HCT116 (cell line): ENCODE results near the gene WWTR1. TPM values are rescaled to one million over a fixed set of nuclear protein-coding genes. Genes with fewer than 3 reads are reported as not detected.

Experiments used
- ATAC-seq: fragments of 200-7000 bp; cut with Tn5 transposase; 2 replicates; pipeline ENCODE4 v1.9.1; 2020; ENCODE audit warnings: mild to moderate bottlenecking, moderate library complexity
- BruUV-seq: library from RNA; stranded (reverse); fragments of 400-500 nt; replicated peaks from 2 replicates; lab custom pipeline; 2021; lab: Mats Ljungman, UMichigan
- CTCF ChIA-PET: fragments of 300-600 bp; sonication (Branson Sonifier 250); formaldehyde crosslinking; loops from one replicate; lab custom pipeline; 2021; ENCODE audit warnings: antibody characterized with exemption; lab: Charles Lee
- POLR2A ChIA-PET: fragments of 300-600, 350-600 bp; sonication (Branson Sonifier 250); formaldehyde crosslinking; loops from one replicate; lab custom pipeline; 2021; ENCODE audit warnings: antibody characterized with exemption; lab: Charles Lee
- RAD21 ChIA-PET, 2 experiments: fragments of 300-600 bp; sonication (Branson Sonifier 250); formaldehyde crosslinking; loops; one replicate each; lab custom pipeline; 2023; ENCODE audit warnings: low total read pairs in 2 of 2; ENCODE audit not compliant: uncharacterized antibody in 2 of 2, unreplicated experiment in 2 of 2, low non-redundant PET in 1 of 2; lab: Charles Lee
- DNase-seq: peaks from one replicate; pipeline ENCODE4 v3.0.0-alpha.2; 2010; ENCODE audit warnings: low read depth, low spot score
- H2AFZ ChIP-seq: fragments of 200-600 bp; shearing (Covaris generic), sonication (generic); 2 replicates; pipeline ENCODE4 v1.6.1; 2017; ENCODE audit warnings: low read depth, mixed run types, mixed read lengths, antibody characterized with exemption, low read length; ENCODE audit not compliant: poor library complexity, severe bottlenecking
- H3K27ac ChIP-seq: 2 replicates; pipeline ENCODE4 v1.5.1; 2012; ENCODE audit warnings: low read depth, low read length
- H3K27me3 ChIP-seq: fragments of 200-600 bp; sonication (generic); 2 replicates; pipeline ENCODE4 v1.6.1; 2016; ENCODE audit warnings: mixed run types, low read length, mixed read lengths; ENCODE audit not compliant: insufficient read depth
- H3K36me3 ChIP-seq, 2 experiments: fragments of 200-500 bp in 1 of 2; fragments of 200-600 bp in 1 of 2; sonication (Bioruptor generic) in 1 of 2; sonication (generic) in 1 of 2; 2 replicates each; pipeline versions ENCODE4 v1.5.1 to v1.6.1; 2014 to 2016; ENCODE audit warnings: low read length in 2 of 2, inconsistent platforms in 1 of 2, mixed read lengths in 1 of 2, mixed run types in 1 of 2; ENCODE audit not compliant: insufficient read depth in 2 of 2, control insufficient read depth in 1 of 2
- H3K4me1 ChIP-seq, 2 experiments: fragments of 200-600 bp in 1 of 2; sonication (generic) in 1 of 2; 2 replicates each; pipeline versions ENCODE4 v1.5.1 to v1.6.1; 2012 to 2017; ENCODE audit warnings: low read length in 2 of 2, inconsistent platforms in 1 of 2, mild to moderate bottlenecking in 1 of 2, mixed read lengths in 1 of 2, mixed run types in 1 of 2, moderate library complexity in 1 of 2; ENCODE audit not compliant: insufficient read depth in 2 of 2, control insufficient read depth in 1 of 2
- H3K4me2 ChIP-seq: fragments of 200-600 bp; sonication (generic); 2 replicates; pipeline ENCODE4 v1.6.1; 2017; ENCODE audit warnings: mixed run types, low read length, mixed read lengths
- H3K4me3 ChIP-seq, 2 experiments: fragments of 200-600 bp in 1 of 2; sonication (generic) in 1 of 2; replicated peaks in 1 of 2; 2 replicates each; pipeline ENCODE4 v1.5.1; 2011 to 2016; ENCODE audit warnings: low read length in 2 of 2, control low read depth in 1 of 2, low read depth in 1 of 2, mild to moderate bottlenecking in 1 of 2, mixed read lengths in 1 of 2, mixed run types in 1 of 2
- H3K79me2 ChIP-seq: fragments of 200-600 bp; sonication (generic); 2 replicates; pipeline ENCODE4 v1.6.1; 2017; ENCODE audit warnings: mild to moderate bottlenecking, mixed run types, low read length, moderate library complexity, mixed read lengths; ENCODE audit not compliant: insufficient read depth
- H3K9ac ChIP-seq: fragments of 200-600 bp; sonication (generic); 2 replicates; pipeline ENCODE4 v1.6.1; 2016; ENCODE audit warnings: low read length, mixed read lengths
- H3K9me2 ChIP-seq: fragments of 200-600 bp; sonication (generic), shearing (Covaris generic); 2 replicates; pipeline ENCODE4 v1.6.1; 2017; ENCODE audit warnings: mixed run types, mild to moderate bottlenecking, moderate library complexity; ENCODE audit not compliant: insufficient read depth
- H3K9me3 ChIP-seq, 2 experiments: fragments of 200-500 bp in 1 of 2; fragments of 200-600 bp in 1 of 2; sonication (Bioruptor generic) in 1 of 2; sonication (generic) in 1 of 2; 2 replicates each; pipeline ENCODE4 v1.6.1; 2014 to 2017; ENCODE audit warnings: low read length in 2 of 2, mixed read lengths in 2 of 2, inconsistent platforms in 1 of 2, low read depth in 1 of 2, mild to moderate bottlenecking in 1 of 2, mixed run types in 1 of 2, moderate library complexity in 1 of 2; ENCODE audit not compliant: control insufficient read depth in 1 of 2, insufficient read depth in 1 of 2
- H4K20me1 ChIP-seq: fragments of 200-600 bp; sonication (generic), shearing (Covaris generic); 2 replicates; pipeline ENCODE4 v1.6.1; 2017; ENCODE audit warnings: mixed run types, mild to moderate bottlenecking, moderate library complexity; ENCODE audit not compliant: insufficient read depth
- POLR2AphosphoS5 ChIP-seq: IDR thresholded peaks from 2 replicates; pipeline ENCODE4 v1.6.1; 2011; ENCODE audit warnings: mild to moderate bottlenecking, low read depth, low read length, moderate library complexity
- TCF7L2 ChIP-seq: IDR thresholded peaks from 2 replicates; pipeline ENCODE4 v1.7.0; 2011; ENCODE audit warnings: borderline replicate concordance, inconsistent platforms; ENCODE audit not compliant: insufficient read depth, insufficient read length; ENCODE audit errors: extremely low read depth
- intact Hi-C: fragments of 100-400 bp; cut with micrococcal nuclease; formaldehyde crosslinking; loops from 2 replicates; pipeline ENCODE4 v1.10.0; 2022
- total RNA-seq: library from RNA; stranded (reverse); gene quantifications from one replicate; pipeline ENCODE4 v1.2.1, GENCODE V29; 2021; ENCODE audit not compliant: unreplicated experiment
- TF ChIP-seq, protein P1 (sequence below): IDR thresholded peaks from 2 replicates; pipeline ENCODE4 v1.6.1; 2011; ENCODE audit warnings: mild to moderate bottlenecking, low read length, moderate library complexity; ENCODE audit not compliant: insufficient replicate concordance; ENCODE audit errors: extremely low read depth

Gene WWTR1
- total RNA-seq, 1 experiment from 2014 or later: 46.9 TPM

DNA sequence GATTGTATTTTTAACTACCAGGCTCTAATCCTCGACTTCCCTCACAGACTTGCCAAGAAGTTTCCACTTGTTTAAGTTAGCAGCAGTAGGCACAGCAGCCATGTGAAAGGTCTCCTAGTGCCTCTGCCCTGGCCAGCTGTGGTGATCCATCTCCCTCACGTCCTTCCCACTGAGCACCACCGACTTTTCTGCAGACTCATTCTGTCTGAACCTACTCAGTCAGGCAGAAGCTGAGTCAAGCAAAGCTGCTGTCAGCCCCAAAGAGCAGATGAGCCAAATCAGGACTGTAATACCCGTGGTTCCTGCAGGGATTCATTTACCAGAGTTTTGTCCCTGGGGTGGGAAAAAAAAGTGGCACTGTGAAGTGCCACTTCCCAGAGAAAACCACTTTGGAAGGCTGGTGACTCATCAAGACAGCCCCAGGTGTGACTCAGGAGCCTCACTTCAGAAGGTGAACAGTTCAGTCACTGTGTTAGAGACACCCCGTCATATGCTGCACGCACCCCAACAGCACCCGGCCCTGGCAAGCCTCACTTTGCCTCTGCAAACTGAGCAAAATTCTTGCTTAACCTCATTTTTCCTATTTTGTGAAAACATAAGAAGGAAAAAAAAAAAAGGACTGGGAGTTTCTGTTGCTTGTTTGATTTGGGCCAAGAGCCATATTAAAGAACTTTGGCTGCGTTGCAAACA lies 76.0 kb downstream of the WWTR1 start:
- ChIA-PET POLR2A (interaction anchor here (0.6 to 1.7 kb wide), 2 partner anchors 9 to 178 kb away, joined by 5 read pairs; no protein-coding TSS in a partner anchor), CTCF (interaction anchor here (3.7 kb wide), 1 partner anchor 12 kb away, joined by 28 read pairs; no protein-coding TSS in a partner anchor), RAD21 (interaction anchor here in 1 of 2 experiments (0.7 to 1.5 kb wide), 3 partner anchors 43 to 183 kb away, joined by 3 to 4 read pairs (median 4); partner anchors contain the start of gene WWTR1)
- BruUV-seq: no TSS peak
- H3K27ac ChIP-seq: peak overlapping the region; percentile 99
- peaks cover 97 to 100% of the 10 kb centered on the region in 2 experiments for H3K4me1 ChIP-seq
- peak; percentile 96 for DNase-seq
- peak overlapping the region; percentile 77 for H3K9ac ChIP-seq
- no peaks in the 10 kb centered on the region for H3K9me2 ChIP-seq
- H2AFZ ChIP-seq: no peak overlapping the region
- H3K9me3 ChIP-seq: no peaks in the 10 kb centered on the region
- no peaks in the 10 kb centered on the region for H3K36me3 ChIP-seq
- TF ChIP-seq, protein P1, sequence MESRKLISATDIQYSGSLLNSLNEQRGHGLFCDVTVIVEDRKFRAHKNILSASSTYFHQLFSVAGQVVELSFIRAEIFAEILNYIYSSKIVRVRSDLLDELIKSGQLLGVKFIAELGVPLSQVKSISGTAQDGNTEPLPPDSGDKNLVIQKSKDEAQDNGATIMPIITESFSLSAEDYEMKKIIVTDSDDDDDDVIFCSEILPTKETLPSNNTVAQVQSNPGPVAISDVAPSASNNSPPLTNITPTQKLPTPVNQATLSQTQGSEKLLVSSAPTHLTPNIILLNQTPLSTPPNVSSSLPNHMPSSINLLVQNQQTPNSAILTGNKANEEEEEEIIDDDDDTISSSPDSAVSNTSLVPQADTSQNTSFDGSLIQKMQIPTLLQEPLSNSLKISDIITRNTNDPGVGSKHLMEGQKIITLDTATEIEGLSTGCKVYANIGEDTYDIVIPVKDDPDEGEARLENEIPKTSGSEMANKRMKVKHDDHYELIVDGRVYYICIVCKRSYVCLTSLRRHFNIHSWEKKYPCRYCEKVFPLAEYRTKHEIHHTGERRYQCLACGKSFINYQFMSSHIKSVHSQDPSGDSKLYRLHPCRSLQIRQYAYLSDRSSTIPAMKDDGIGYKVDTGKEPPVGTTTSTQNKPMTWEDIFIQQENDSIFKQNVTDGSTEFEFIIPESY: no peak
- TF ChIP-seq POLR2AphosphoS5 (peak; percentile 53; the same call in 1 of the 2 replicates), TCF7L2 (peak; percentile 77)
- peak; percentile 76 for ATAC-seq
- no peaks in the 10 kb centered on the region for H4K20me1 ChIP-seq
- intact Hi-C loops: loop anchor here (5.0 kb wide), 1 partner anchor 75 kb away; the partner anchor contains the start of gene WWTR1
- no peaks in the 10 kb centered on the region for H3K27me3 ChIP-seq
- H3K79me2 ChIP-seq: peaks cover 67% of the 10 kb centered on the region
- peak overlapping the region; percentile 15 to 47 for H3K4me3 ChIP-seq
- peak overlapping the region; percentile 84 for H3K4me2 ChIP-seq
